Tibial artery (tissue), 4 donors: ENCODE results near the gene MX1.

Source experiments
- DNase-seq, 2 donors: peaks; one replicate each; pipeline ENCODE4 v3.0.0-alpha.2; 2019
- H3K27ac ChIP-seq, 2 donors: fragments of 200-600 bp; sonication (generic) in 1 of 2; 1 replicate in 1 of 2; 2 replicates in 1 of 2; pipeline ENCODE4 v1.5.1; 2018 to 2019; ENCODE audit warnings: mild to moderate bottlenecking in 1 of 2
- H3K27me3 ChIP-seq, 2 donors: fragments of 200-600 bp; sonication (generic) in 1 of 2; one replicate each; pipeline versions ENCODE4 v1.5.1 to v1.6.0; 2016 to 2019
- H3K36me3 ChIP-seq, 3 donors: fragments of 200-600 bp; sonication (generic) in 2 of 3; one replicate each; pipeline ENCODE4 v1.5.1; 2016 to 2019; ENCODE audit warnings: mild to moderate bottlenecking in 2 of 3
- H3K4me1 ChIP-seq, 4 donors: fragments of 200-600 bp; sonication (generic) in 2 of 4; 1 replicate in 3 of 4; 2 replicates in 1 of 4; pipeline ENCODE4 v1.5.1; 2016 to 2019
- H3K4me3 ChIP-seq, 2 donors: fragments of 200-600 bp; sonication (generic) in 1 of 2; 1 replicate in 1 of 2; 2 replicates in 1 of 2; pipeline ENCODE4 v1.5.1; 2018 to 2019; ENCODE audit warnings: mild to moderate bottlenecking in 2 of 2
- H3K9me3 ChIP-seq, 3 donors: fragments of 200-600 bp; sonication (generic) in 1 of 3; one replicate each; pipeline ENCODE4 v1.5.1; 2016 to 2019
- CTCF ChIP-seq, 2 experiments: fragments of 200-600 bp in 1 of 2; fragments of 450-650 bp in 1 of 2; IDR thresholded peaks; one replicate each; pipeline ENCODE4 v1.5.1; 2017 to 2019; ENCODE audit warnings: antibody characterized with exemption in 2 of 2, mild to moderate bottlenecking in 1 of 2, moderate library complexity in 1 of 2
- intact Hi-C: fragments of 100-400 bp; cut with DNase I; formaldehyde crosslinking; loops from one replicate; pipeline ENCODE4 v1.15.0; 2023; ENCODE audit warnings: low total_unique reads

Gene MX1

GRCh38 chr21:41478319-41479177 is 52.5 kb downstream of the MX1 start:
- Histone ChIP-seq H3K27ac (no peak overlapping the region), H3K4me3 (no peak overlapping the region), H3K27me3 (peaks cover 0 to 37% of the 10 kb centered on the region in 2 donors), H3K9me3 (no peaks in the 10 kb centered on the region), H3K4me1 (peaks cover 0 to 8% (median 0%) of the 10 kb centered on the region in 4 donors), H3K36me3 (no peaks in the 10 kb centered on the region)
- intact Hi-C loops, result no loop called here
- DNase-seq, result no peak
- TF ChIP-seq CTCF (IDR thresholded peaks at IDR 0.05), result no peak

GRCh38 chr21:41479686-41480085 is 53.6 kb downstream of the MX1 start:
- H3K27me3 ChIP-seq, result peaks cover 0 to 37% of the 10 kb centered on the region in 2 donors
- intact Hi-C loops, result no loop called here
- DNase-seq, result no peak
- no peak for TF ChIP-seq CTCF (IDR thresholded peaks at IDR 0.05)
- H3K9me3 ChIP-seq, result no peaks in the 10 kb centered on the region
- no peak overlapping the region for H3K4me3 ChIP-seq
- no peaks in the 10 kb centered on the region for H3K36me3 ChIP-seq
- H3K4me1 ChIP-seq, result peaks cover 0 to 8% (median 0%) of the 10 kb centered on the region in 4 donors
- no peak overlapping the region for H3K27ac ChIP-seq

GRCh38 chr21:41480086-41480690 is 54.1 kb downstream of the MX1 start:
- no peak overlapping the region for H3K4me3 ChIP-seq
- no peak for DNase-seq
- no peak overlapping the region for H3K27ac ChIP-seq
- H3K36me3 ChIP-seq, result no peaks in the 10 kb centered on the region
- H3K27me3 ChIP-seq, result peaks cover 0 to 37% of the 10 kb centered on the region in 2 donors
- no peak for TF ChIP-seq CTCF (IDR thresholded peaks at IDR 0.05)
- H3K9me3 ChIP-seq, result no peaks in the 10 kb centered on the region
- intact Hi-C loops, result no loop called here
- H3K4me1 ChIP-seq, result peaks cover 0 to 8% (median 0%) of the 10 kb centered on the region in 4 donors

- Histone ChIP-seq H3K27ac (no peak overlapping the region), H3K36me3 (no peaks in the 10 kb centered on the region), H3K9me3 (no peaks in the 10 kb centered on the region), H3K4me3 (no peak overlapping the region), H3K27me3 (peaks cover 0 to 30% of the 10 kb centered on the region in 2 donors), H3K4me1 (peaks cover 0 to 8% (median 4%) of the 10 kb centered on the region in 4 donors)
- no peak for DNase-seq
- intact Hi-C loops, result no loop called here
- TF ChIP-seq CTCF (IDR thresholded peaks at IDR 0.05), result no peak
Measured at GRCh38 chr21:41481191-41481590, 55.2 kb downstream of the MX1 start.

- intact Hi-C loops, result no loop called here
- H3K36me3 ChIP-seq, result no peaks in the 10 kb centered on the region
- peaks cover 0 to 26% of the 10 kb centered on the region in 2 donors for H3K27me3 ChIP-seq
- H3K9me3 ChIP-seq, result no peaks in the 10 kb centered on the region
- no peak overlapping the region for H3K4me3 ChIP-seq
- TF ChIP-seq CTCF (IDR thresholded peaks at IDR 0.05), result no peak
- H3K4me1 ChIP-seq, result peaks cover 0 to 15% (median 4%) of the 10 kb centered on the region in 4 donors
- no peak overlapping the region for H3K27ac ChIP-seq
- no peak for DNase-seq
Measured at GRCh38 chr21:41482301-41482700, 56.3 kb downstream of the MX1 start.
